ENCODE data around the gene CAMSAP2.

The CAMSAP2 gene

GRCh38 chr1:200753650-200754198, 15.0 kb downstream of the CAMSAP2 start:
- Mint-ChIP-seq H3K9me3 (no peaks in the 10 kb centered on the region), H3K36me3 (ENCODE audit: low read depth) (peaks cover 3% of the 10 kb centered on the region), H3K4me1 (peaks cover 7% of the 10 kb centered on the region), H3K27ac (no peak overlapping the region), H3K27me3 (peaks cover 2% of the 10 kb centered on the region), H3K4me3 (no peak overlapping the region)
- no peak for ATAC-seq
- no peak for DNase-seq

GRCh38 chr1:200755456-200755855, 16.8 kb downstream of the CAMSAP2 start:
- Mint-ChIP-seq H3K36me3 (ENCODE audit: low read depth) (no peaks in the 10 kb centered on the region), H3K4me1 (peaks cover 7% of the 10 kb centered on the region), H3K27ac (no peak overlapping the region), H3K4me3 (no peak overlapping the region), H3K9me3 (no peaks in the 10 kb centered on the region), H3K27me3 (no peaks in the 10 kb centered on the region)
- DNase-seq (no peak), ATAC-seq (no peak)

GRCh38 chr1:200762089-200762488, 23.4 kb downstream of the CAMSAP2 start:
- ATAC-seq: no peak
- Mint-ChIP-seq H3K36me3 (ENCODE audit: low read depth) (peaks cover 4% of the 10 kb centered on the region), H3K4me3 (no peak overlapping the region)

GRCh38 chr1:200767321-200767720, 28.6 kb downstream of the CAMSAP2 start:
- ATAC-seq: no peak

More at GRCh38 chr1:200762089-200762488, 23.4 kb downstream of the CAMSAP2 start:
- no peak overlapping the region for H3K27ac Mint-ChIP-seq
- no peaks in the 10 kb centered on the region for H3K27me3 Mint-ChIP-seq
- no peak for DNase-seq
- no peaks in the 10 kb centered on the region for H3K4me1 Mint-ChIP-seq
- H3K9me3 Mint-ChIP-seq: no peaks in the 10 kb centered on the region

GRCh38 chr1:200771625-200772555, 33.2 kb downstream of the CAMSAP2 start:
- H3K9me3 Mint-ChIP-seq: no peaks in the 10 kb centered on the region
- DNase-seq (no peak), ATAC-seq (no peak)
- H3K36me3 Mint-ChIP-seq (ENCODE audit: low read depth): peaks cover 5% of the 10 kb centered on the region
- H3K4me1 Mint-ChIP-seq: no peaks in the 10 kb centered on the region
- no peak overlapping the region for H3K4me3 Mint-ChIP-seq
- H3K27me3 Mint-ChIP-seq: no peaks in the 10 kb centered on the region
- no peak overlapping the region for H3K27ac Mint-ChIP-seq

More at GRCh38 chr1:200767321-200767720, 28.6 kb downstream of the CAMSAP2 start:
- Mint-ChIP-seq H3K36me3 (ENCODE audit: low read depth) (peaks cover 6% of the 10 kb centered on the region), H3K27me3 (no peaks in the 10 kb centered on the region), H3K27ac (no peak overlapping the region), H3K4me3 (no peak overlapping the region), H3K9me3 (no peaks in the 10 kb centered on the region), H3K4me1 (no peaks in the 10 kb centered on the region)
- DNase-seq: no peak

- Mint-ChIP-seq H3K9me3 (no peaks in the 10 kb centered on the region), H3K27ac (no peak overlapping the region), H3K4me1 (peaks cover 2% of the 10 kb centered on the region), H3K4me3 (no peak overlapping the region), H3K27me3 (no peaks in the 10 kb centered on the region), H3K36me3 (ENCODE audit: low read depth) (peaks cover 2% of the 10 kb centered on the region)
- no peak for DNase-seq
- no peak for ATAC-seq
Measured at GRCh38 chr1:200774311-200774710, 35.6 kb downstream of the CAMSAP2 start.

GRCh38 chr1:200774735-200775444, 36.2 kb downstream of the CAMSAP2 start:
- DNase-seq (no peak), ATAC-seq (no peak)
- no peaks in the 10 kb centered on the region for H3K27me3 Mint-ChIP-seq
- no peak overlapping the region for H3K4me3 Mint-ChIP-seq
- H3K4me1 Mint-ChIP-seq: peaks cover 3% of the 10 kb centered on the region
- no peaks in the 10 kb centered on the region for H3K9me3 Mint-ChIP-seq
- no peak overlapping the region for H3K27ac Mint-ChIP-seq
- peaks cover under 1% of the 10 kb centered on the region for H3K36me3 Mint-ChIP-seq (ENCODE audit: low read depth)

- ATAC-seq (no peak), DNase-seq (no peak)
- no peaks in the 10 kb centered on the region for H3K27me3 Mint-ChIP-seq
- H3K27ac Mint-ChIP-seq: no peak overlapping the region
- H3K4me3 Mint-ChIP-seq: no peak overlapping the region
- H3K9me3 Mint-ChIP-seq: no peaks in the 10 kb centered on the region
- peaks cover 3% of the 10 kb centered on the region for H3K4me1 Mint-ChIP-seq
- H3K36me3 Mint-ChIP-seq (ENCODE audit: low read depth): no peaks in the 10 kb centered on the region
Measured at GRCh38 chr1:200775850-200776249, 37.2 kb downstream of the CAMSAP2 start.

GRCh38 chr1:200776949-200777348, 38.3 kb downstream of the CAMSAP2 start:
- DNase-seq (no peak), ATAC-seq (peak; percentile 75)
- Mint-ChIP-seq H3K9me3 (no peaks in the 10 kb centered on the region), H3K27me3 (no peaks in the 10 kb centered on the region), H3K4me3 (no peak overlapping the region), H3K27ac (no peak overlapping the region), H3K4me1 (peaks cover 3% of the 10 kb centered on the region), H3K36me3 (ENCODE audit: low read depth) (peaks cover under 1% of the 10 kb centered on the region)

GRCh38 chr1:200778766-200779165, 40.1 kb downstream of the CAMSAP2 start:
- H3K9me3 Mint-ChIP-seq: no peaks in the 10 kb centered on the region
- no peaks in the 10 kb centered on the region for H3K27me3 Mint-ChIP-seq
- H3K4me3 Mint-ChIP-seq: no peak overlapping the region

GRCh38 chr1:200779326-200779725, 40.6 kb downstream of the CAMSAP2 start:
- peaks cover 3% of the 10 kb centered on the region for H3K4me1 Mint-ChIP-seq
- H3K27ac Mint-ChIP-seq: no peak overlapping the region
- peaks cover 12% of the 10 kb centered on the region for H3K36me3 Mint-ChIP-seq (ENCODE audit: low read depth)
- no peak overlapping the region for H3K4me3 Mint-ChIP-seq
- ATAC-seq (no peak), DNase-seq (no peak)
- H3K27me3 Mint-ChIP-seq: no peaks in the 10 kb centered on the region
- H3K9me3 Mint-ChIP-seq: no peaks in the 10 kb centered on the region

More at GRCh38 chr1:200778766-200779165, 40.1 kb downstream of the CAMSAP2 start:
- DNase-seq (no peak), ATAC-seq (no peak)
- Mint-ChIP-seq H3K36me3 (ENCODE audit: low read depth) (peaks cover 12% of the 10 kb centered on the region), H3K27ac (no peak overlapping the region), H3K4me1 (peaks cover 3% of the 10 kb centered on the region)

GRCh38 chr1:200780545-200781369, 42.1 kb downstream of the CAMSAP2 start:
- DNase-seq (no peak), ATAC-seq (no peak)
- Mint-ChIP-seq H3K27me3 (no peaks in the 10 kb centered on the region), H3K4me3 (no peak overlapping the region), H3K36me3 (ENCODE audit: low read depth) (peaks cover 12% of the 10 kb centered on the region), H3K9me3 (no peaks in the 10 kb centered on the region), H3K4me1 (peaks cover 3% of the 10 kb centered on the region), H3K27ac (no peak overlapping the region)

GRCh38 chr1:200783926-200784325, 45.2 kb downstream of the CAMSAP2 start:
- H3K27ac Mint-ChIP-seq: no peak overlapping the region
- ATAC-seq (no peak), DNase-seq (no peak)
- H3K4me1 Mint-ChIP-seq: peaks cover 3% of the 10 kb centered on the region
- H3K4me3 Mint-ChIP-seq: no peak overlapping the region
- peaks cover 12% of the 10 kb centered on the region for H3K36me3 Mint-ChIP-seq (ENCODE audit: low read depth)
- no peaks in the 10 kb centered on the region for H3K27me3 Mint-ChIP-seq
- H3K9me3 Mint-ChIP-seq: no peaks in the 10 kb centered on the region

GRCh38 chr1:200784576-200784975, 45.9 kb downstream of the CAMSAP2 start:
- H3K27me3 Mint-ChIP-seq: no peaks in the 10 kb centered on the region
- no peaks in the 10 kb centered on the region for H3K4me1 Mint-ChIP-seq
- no peak for ATAC-seq
- H3K27ac Mint-ChIP-seq: no peak overlapping the region
- DNase-seq: no peak
- H3K9me3 Mint-ChIP-seq: no peaks in the 10 kb centered on the region
- no peak overlapping the region for H3K4me3 Mint-ChIP-seq
- peaks cover 12% of the 10 kb centered on the region for H3K36me3 Mint-ChIP-seq (ENCODE audit: low read depth)
